SH-SY5Y (cell line): Measurements from ENCODE around the gene ZNF296.

ENCODE experiments used
- GATA2 ChIP-seq: IDR thresholded peaks from 2 replicates; pipeline ENCODE4 v1.6.1; 2011; ENCODE audit warnings: mild to moderate bottlenecking, low read depth, low read length
- GATA3 ChIP-seq: IDR thresholded peaks from 2 replicates; pipeline ENCODE4 v1.6.1; 2011; ENCODE audit warnings: low read depth, mild to moderate bottlenecking, low read length, moderate library complexity

DNA sequence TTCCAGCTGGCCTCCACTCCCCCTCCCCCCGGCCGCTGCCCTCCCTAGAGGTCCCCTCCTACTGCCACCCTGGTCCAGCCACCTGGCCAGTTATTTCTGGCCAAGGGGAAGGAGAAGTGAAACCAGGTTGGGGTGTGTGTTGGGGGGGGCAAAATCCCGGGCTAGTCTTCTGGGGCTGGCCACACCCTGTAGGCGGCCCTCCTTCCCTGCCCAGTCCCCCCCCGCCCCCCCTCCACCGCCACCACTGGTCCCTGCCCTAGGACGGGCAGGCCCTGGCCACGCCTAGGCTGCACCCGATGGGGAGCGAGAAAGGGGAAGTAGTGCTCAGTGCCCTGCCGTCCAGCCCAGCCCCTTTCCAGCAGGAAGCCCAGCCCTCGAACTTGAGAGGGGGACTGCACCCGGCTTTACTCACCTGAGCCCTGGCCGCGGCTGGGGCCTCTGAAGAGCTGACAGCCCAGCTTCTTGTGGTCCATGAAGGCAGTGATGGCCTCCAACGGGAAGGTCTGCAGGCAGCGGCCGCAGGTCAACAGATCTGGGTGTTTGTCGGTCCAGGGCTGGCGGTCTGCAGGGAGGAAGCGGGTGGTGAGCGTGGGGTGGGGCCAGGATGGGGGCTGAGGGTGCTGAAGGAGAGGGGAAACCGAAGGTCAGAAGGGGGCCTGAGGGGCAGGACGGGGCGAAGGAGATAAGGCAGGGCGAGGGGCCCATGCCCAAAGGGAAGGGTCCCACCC is 813 bp downstream of the ZNF296 start:
- TF ChIP-seq GATA2 (no peak), GATA3 (no peak)
